GM12892 (cell line): ENCODE measurements around the gene LEPR.

ENCODE experiments used
- POLR2A ChIP-seq: IDR thresholded peaks from 2 replicates; pipeline ENCODE4 v1.6.1; 2011; ENCODE audit warnings: low read depth, low read length, control low read depth
- TAF1 ChIP-seq: IDR thresholded peaks from 2 replicates; pipeline ENCODE4 v1.6.1; 2011; ENCODE audit warnings: low read depth, mild to moderate bottlenecking, control low read depth, low read length, borderline replicate concordance

- TF ChIP-seq POLR2A (no peak), TAF1 (no peak)
These were observed 12.4 kb downstream of the LEPR start for GRCh38 chr1:65432918-65433317.
